IMR-90 (cell line): ENCODE results near the gene NBEA. TPM values are rescaled to one million over a fixed set of nuclear protein-coding genes. Genes with fewer than 3 reads are reported as not detected.

Source experiments
- ATAC-seq: fragments of 200-7000 bp; cut with Tn5 transposase; 2 replicates; pipeline ENCODE4 v1.9.1; 2020; ENCODE audit warnings: low read depth, mild to moderate bottlenecking, moderate library complexity
- BruUV-seq: library from RNA; stranded (reverse); fragments of 400-500 nt; replicated peaks from 2 replicates; lab custom pipeline; 2021; lab: Mats Ljungman, UMichigan
- CTCF ChIA-PET: fragments of 300-600 bp; formaldehyde crosslinking; extraction: SDS; loops from one replicate; lab custom pipeline; 2021; ENCODE audit warnings: antibody characterized with exemption; lab: Yijun Ruan, JAX
- POLR2A ChIA-PET: fragments of 300-600 bp; sonication (Branson Sonifier 250); formaldehyde crosslinking; loops from one replicate; lab custom pipeline; 2022; ENCODE audit warnings: antibody characterized with exemption; ENCODE audit not compliant: unreplicated experiment; lab: Charles Lee
- DNase-seq: peaks from one replicate; pipeline ENCODE4 v3.0.0; 2013
- H2AFZ ChIP-seq: replicated peaks from 2 replicates; pipeline ENCODE3; 2013; ENCODE audit warnings: low read length, mild to moderate bottlenecking; ENCODE audit not compliant: poor library complexity
- H2AK5ac ChIP-seq: 2 replicates; pipeline ENCODE4 v1.6.1; 2013; ENCODE audit warnings: low read depth, low read length, inconsistent platforms
- H2AK9ac ChIP-seq: replicated peaks from 2 replicates; pipeline ENCODE3; 2013; ENCODE audit warnings: mild to moderate bottlenecking, low read depth, low read length, moderate library complexity; ENCODE audit not compliant: poor library complexity
- H2BK120ac ChIP-seq: 2 replicates; pipeline ENCODE4 v1.6.1; 2013; ENCODE audit warnings: low read depth, low read length, inconsistent platforms
- H2BK15ac ChIP-seq: 3 replicates; pipeline ENCODE4 v1.6.1; 2013; ENCODE audit warnings: low read depth, low read length, inconsistent platforms
- H2BK20ac ChIP-seq: 2 replicates; pipeline ENCODE4 v1.6.1; 2013; ENCODE audit warnings: low read depth, mild to moderate bottlenecking, inconsistent platforms, low read length, moderate library complexity
- H2BK5ac ChIP-seq: 2 replicates; pipeline ENCODE4 v1.6.1; 2013; ENCODE audit warnings: mild to moderate bottlenecking, low read depth, low read length, inconsistent platforms; ENCODE audit not compliant: poor library complexity, severe bottlenecking
- H3K14ac ChIP-seq: replicated peaks from 2 replicates; pipeline ENCODE4 v1.6.1; 2013; ENCODE audit warnings: low read depth, low read length, inconsistent platforms
- H3K18ac ChIP-seq: 2 replicates; pipeline ENCODE4 v1.6.1; 2013; ENCODE audit warnings: low read depth, low read length, control low read depth
- H3K23ac ChIP-seq: 2 replicates; pipeline ENCODE4 v1.6.1; 2013; ENCODE audit warnings: low read depth, low read length, inconsistent platforms
- H3K27ac ChIP-seq: 2 replicates; pipeline ENCODE4 v1.5.1; 2013; ENCODE audit warnings: mild to moderate bottlenecking, control low read depth, low read length; ENCODE audit not compliant: insufficient read depth
- H3K27me3 ChIP-seq: 2 replicates; pipeline ENCODE4 v1.6.1; 2013; ENCODE audit warnings: low read length; ENCODE audit not compliant: control insufficient read depth, insufficient read depth
- H3K36me3 ChIP-seq: 2 replicates; pipeline ENCODE4 v1.6.1; 2013; ENCODE audit warnings: low read length, mixed read lengths; ENCODE audit not compliant: control insufficient read depth, insufficient read depth
- H3K4ac ChIP-seq: 2 replicates; pipeline ENCODE4 v1.6.1; 2013; ENCODE audit warnings: low read depth, low read length, inconsistent platforms
- H3K4me1 ChIP-seq: 2 replicates; pipeline ENCODE4 v1.6.1; 2013; ENCODE audit warnings: low read length, mixed read lengths; ENCODE audit not compliant: control insufficient read depth, insufficient read depth
- H3K4me2 ChIP-seq: 2 replicates; pipeline ENCODE4 v1.6.1; 2013; ENCODE audit warnings: low read depth, mild to moderate bottlenecking, control low read depth, low read length, moderate library complexity
- H3K4me3 ChIP-seq: 2 replicates; pipeline ENCODE4 v1.5.1; 2013; ENCODE audit warnings: low read depth, mild to moderate bottlenecking, control low read depth, low read length, moderate library complexity; ENCODE audit not compliant: insufficient read depth
- H3K56ac ChIP-seq: 2 replicates; pipeline ENCODE4 v1.6.1; 2013; ENCODE audit warnings: low read length, inconsistent platforms; ENCODE audit not compliant: insufficient read depth; ENCODE audit errors: extremely low read depth
- H3K79me1 ChIP-seq, 2 experiments: 2 replicates each; pipeline ENCODE4 v1.6.1; 2013; ENCODE audit warnings: low read length in 2 of 2, inconsistent platforms in 1 of 2, low read depth in 1 of 2
- H3K9ac ChIP-seq: 2 replicates; pipeline ENCODE4 v1.6.1; 2013; ENCODE audit warnings: low read depth, low read length, control low read depth
- H3K9me1 ChIP-seq: 2 replicates; pipeline ENCODE4 v1.6.1; 2013; ENCODE audit warnings: low read length, inconsistent platforms; ENCODE audit not compliant: insufficient read depth
- H3K9me3 ChIP-seq: 2 replicates; pipeline ENCODE4 v1.6.1; 2013; ENCODE audit warnings: low read length; ENCODE audit not compliant: control insufficient read depth, insufficient read depth
- H4K20me1 ChIP-seq: 2 replicates; pipeline ENCODE4 v1.6.1; 2013; ENCODE audit warnings: low read length, inconsistent platforms; ENCODE audit not compliant: insufficient read depth
- H4K5ac ChIP-seq: 2 replicates; pipeline ENCODE4 v1.6.1; 2013; ENCODE audit warnings: mild to moderate bottlenecking, low read depth, low read length, control low read depth
- H4K8ac ChIP-seq, 2 experiments: 2 replicates each; pipeline ENCODE4 v1.6.1; 2013; ENCODE audit warnings: low read depth in 2 of 2, low read length in 2 of 2, control low read depth in 1 of 2, inconsistent platforms in 1 of 2
- H4K91ac ChIP-seq: 2 replicates; pipeline ENCODE4 v1.6.1; 2013; ENCODE audit warnings: low read depth, low read length, inconsistent platforms; ENCODE audit not compliant: insufficient read depth
- BHLHE40 ChIP-seq: fragments of 150-350 bp; IDR thresholded peaks from 2 replicates; pipeline ENCODE4 v1.6.1; 2016; ENCODE audit warnings: mild to moderate bottlenecking, low read depth, low read length
- CEBPB ChIP-seq: IDR thresholded peaks from 2 replicates; pipeline ENCODE4 v1.6.1; 2012; ENCODE audit warnings: low read depth, low read length, improper control_type of control experiment
- CHD1 ChIP-seq: IDR thresholded peaks from 2 replicates; pipeline ENCODE4 v1.6.1; 2012; ENCODE audit warnings: low read depth, low read length, improper control_type of control experiment
- CTCF ChIP-seq: conservative IDR thresholded peaks from 2 replicates; pipeline ENCODE4 v1.5.1; 2012; ENCODE audit warnings: mild to moderate bottlenecking, low read depth, low read length, improper control_type of control experiment
- ELK1 ChIP-seq: fragments of 150-350 bp; IDR thresholded peaks from 2 replicates; pipeline ENCODE4 v1.6.1; 2016; ENCODE audit warnings: low read depth, mild to moderate bottlenecking, low read length, moderate library complexity, borderline replicate concordance
- FOS ChIP-seq: fragments of 150-350 bp; IDR thresholded peaks from 2 replicates; pipeline ENCODE4 v1.6.1; 2016; ENCODE audit warnings: low read depth, low read length
- MAFK ChIP-seq: IDR thresholded peaks from 2 replicates; pipeline ENCODE4 v1.6.1; 2012; ENCODE audit warnings: low read depth, low read length, improper control_type of control experiment
- MAZ ChIP-seq: IDR thresholded peaks from 2 replicates; pipeline ENCODE4 v1.6.1; 2012; ENCODE audit warnings: low read depth, mild to moderate bottlenecking, low read length, improper control_type of control experiment, moderate library complexity, borderline replicate concordance
- MXI1 ChIP-seq: IDR thresholded peaks from 2 replicates; pipeline ENCODE4 v1.6.1; 2012; ENCODE audit warnings: low read depth, mild to moderate bottlenecking, low read length, moderate library complexity, borderline replicate concordance
- NFE2L2 ChIP-seq: fragments of 150-350 bp; IDR thresholded peaks from 2 replicates; pipeline ENCODE4 v1.6.1; 2016; ENCODE audit warnings: low read depth, mild to moderate bottlenecking, low read length
- POLR2A ChIP-seq: IDR thresholded peaks from 2 replicates; pipeline ENCODE4 v1.6.1; 2012; ENCODE audit warnings: mild to moderate bottlenecking, low read depth, low read length
- RAD21 ChIP-seq: IDR thresholded peaks from 2 replicates; pipeline ENCODE4 v1.6.1; 2012; ENCODE audit warnings: low read length, improper control_type of control experiment
- RCOR1 ChIP-seq: IDR thresholded peaks from 2 replicates; pipeline ENCODE4 v1.6.1; 2012; ENCODE audit warnings: mild to moderate bottlenecking, low read length, improper control_type of control experiment; ENCODE audit not compliant: insufficient replicate concordance
- RFX5 ChIP-seq: IDR thresholded peaks from 2 replicates; pipeline ENCODE4 v1.8.0; 2012; ENCODE audit warnings: low read depth, mild to moderate bottlenecking, low read length, moderate library complexity
- SMC3 ChIP-seq: fragments of 150-350 bp; IDR thresholded peaks from 2 replicates; pipeline ENCODE4 v1.6.1; 2016; ENCODE audit warnings: low read depth, mild to moderate bottlenecking, antibody characterized with exemption, low read length, moderate library complexity
- USF2 ChIP-seq: fragments of 150-350 bp; IDR thresholded peaks from 2 replicates; pipeline ENCODE4 v1.6.1; 2017; ENCODE audit warnings: mild to moderate bottlenecking, antibody characterized with exemption, low read length, low read depth
- WGBS, 2 experiments: methylation state at CpG; one replicate each; pipeline versions ENCODE4 v1.1.5 to v1.1.7; 2013; ENCODE audit warnings: missing lambda C conversion rate in 2 of 2; ENCODE audit not compliant: insufficient read length in 1 of 2; ENCODE audit errors: extremely low coverage in 2 of 2; 5-methylcytosine and 5-hydroxymethylcytosine counted together
- dilution Hi-C: fragments of 300-500 bp; cut with HindIII; formaldehyde crosslinking; loops from one replicate; pipeline ENCODE4 v1.14.3; 2018; ENCODE audit warnings: low sequenced_read_pairs; ENCODE audit not compliant: unreplicated experiment
- in situ Hi-C: fragments of 300-500 bp; cut with MboI; formaldehyde crosslinking; loops from 3 replicates; pipeline ENCODE4 v1.14.3; 2019; ENCODE audit warnings: low sequenced_read_pairs, inconsistent platforms, mixed read lengths
- intact Hi-C: fragments of 100-400 bp; cut with micrococcal nuclease; formaldehyde crosslinking; loops from 2 replicates; pipeline ENCODE4 v1.10.0; 2022
- polyA plus RNA-seq, 3 experiments: library from polyadenylated mRNA; depleted of rRNA; stranded (reverse); fragments of >200 nt; gene quantifications; 2 replicates each; pipeline ENCODE4 v1.2.3, GENCODE V29; 2012; ENCODE audit warnings: low replicate concordance in 1 of 3
- total RNA-seq: library from RNA; depleted of rRNA; stranded (reverse); fragments of >200 nt; gene quantifications from 2 replicates; pipeline ENCODE4 v1.2.3, GENCODE V29; 2012

The NBEA gene
- total and polyA plus RNA-seq, 2 of the 4 experiments (the other 2 are of a cell fraction) = 0.82 to 2.2 TPM

- H4K5ac ChIP-seq = no peak overlapping the region
- no TSS peak for BruUV-seq
- H3K4me3 ChIP-seq = no peak overlapping the region
- H4K20me1 ChIP-seq = no peaks in the 10 kb centered on the region
- no peak overlapping the region for H2AK5ac ChIP-seq
- H2BK20ac ChIP-seq = no peak overlapping the region
- in situ Hi-C loops (no loop called here), intact Hi-C loops (loop anchor here (5.0 to 10.0 kb wide), 3 partner anchors 245 to 475 kb away; no protein-coding TSS in a partner anchor), dilution Hi-C loops (no loop called here)
- H3K56ac ChIP-seq = no peak overlapping the region
- H3K23ac ChIP-seq = no peak overlapping the region
- no peaks in the 10 kb centered on the region for H3K79me1 ChIP-seq
- no peaks in the 10 kb centered on the region for H3K4me1 ChIP-seq
- no peaks in the 10 kb centered on the region for H3K36me3 ChIP-seq
- no peak overlapping the region for H2BK15ac ChIP-seq
- no peak overlapping the region for H3K4ac ChIP-seq
- H4K8ac ChIP-seq = no peak overlapping the region
- no peaks in the 10 kb centered on the region for H3K9me1 ChIP-seq
- no peak overlapping the region for H3K18ac ChIP-seq
- H3K9me3 ChIP-seq = no peaks in the 10 kb centered on the region
- H3K4me2 ChIP-seq = no peak overlapping the region
- no peak for TF ChIP-seq CTCF
- TF ChIP-seq RCOR1 = no peak
- TF ChIP-seq USF2 = no peak
- no peak for TF ChIP-seq FOS
- TF ChIP-seq SMC3 = no peak
- TF ChIP-seq RFX5 = no peak
- no peak for TF ChIP-seq BHLHE40
- no peak for TF ChIP-seq MAZ
- no peak for TF ChIP-seq POLR2A
- no peak for TF ChIP-seq ELK1
- TF ChIP-seq MAFK = no peak
- TF ChIP-seq CHD1 = no peak
- TF ChIP-seq MXI1 = no peak
- no peak for TF ChIP-seq NFE2L2
- no peak for TF ChIP-seq CEBPB
- TF ChIP-seq RAD21 = no peak
- peaks cover 39% of the 10 kb centered on the region for H3K27me3 ChIP-seq
- no peak overlapping the region for H3K14ac ChIP-seq
- no peak overlapping the region for H3K9ac ChIP-seq
- ChIA-PET POLR2A (no interaction called here), CTCF (no interaction called here)
- H2BK120ac ChIP-seq = no peak overlapping the region
- WGBS, 2 experiments = no CpG with 5 or more reads among the region's 1 CpG
- H2BK5ac ChIP-seq = no peak overlapping the region
- H4K91ac ChIP-seq = no peak overlapping the region
- no peak overlapping the region for H3K27ac ChIP-seq
- ATAC-seq (no peak), DNase-seq (no peak)
- no peak overlapping the region for H2AK9ac ChIP-seq
- no peak overlapping the region for H2AFZ ChIP-seq
These were observed 537.6 kb downstream of the NBEA start for GRCh38 chr13:35479706-35480105.
